Measurements from ENCODE around the gene ANXA4.
A peak's percentile ranks its signal among the peaks of the same experiment; 100 is the strongest.
"Not testable (repeated sequence)": the region's sequence is repeated elsewhere in the genome, so short reads cannot be mapped to it uniquely, and the experiment has no call there.

The ANXA4 gene

GRCh38 chr2:69755862-69756467 is 14.0 kb downstream of the ANXA4 start:
- Mint-ChIP-seq H3K4me3 (peak overlapping the region; percentile 21), H3K36me3 (ENCODE audit: low read depth) (peaks cover 11% of the 10 kb centered on the region), H3K9me3 (no peaks in the 10 kb centered on the region), H3K27me3 (ENCODE audit: low read depth) (no peaks in the 10 kb centered on the region), H3K27ac (peak overlapping the region; percentile 57), H3K4me1 (ENCODE audit: low read depth) (peaks cover 26% of the 10 kb centered on the region)

GRCh38 chr2:69762025-69762424 is 20.1 kb downstream of the ANXA4 start:
- Mint-ChIP-seq H3K4me3 (no peak overlapping the region), H3K36me3 (ENCODE audit: low read depth) (peaks cover 14% of the 10 kb centered on the region), H3K9me3 (no peaks in the 10 kb centered on the region), H3K27ac (no peak overlapping the region), H3K4me1 (ENCODE audit: low read depth) (peaks cover 38% of the 10 kb centered on the region), H3K27me3 (ENCODE audit: low read depth) (no peaks in the 10 kb centered on the region)

- Mint-ChIP-seq H3K9me3 (no peaks in the 10 kb centered on the region), H3K36me3 (ENCODE audit: low read depth) (peaks cover 19% of the 10 kb centered on the region), H3K4me1 (ENCODE audit: low read depth) (peaks cover 45% of the 10 kb centered on the region), H3K27me3 (ENCODE audit: low read depth) (no peaks in the 10 kb centered on the region), H3K4me3 (no peak overlapping the region), H3K27ac (no peak overlapping the region)
Measured at GRCh38 chr2:69762513-69763494, 20.9 kb downstream of the ANXA4 start.

GRCh38 chr2:69763831-69764230 is 21.9 kb downstream of the ANXA4 start:
- H3K4me1 Mint-ChIP-seq (ENCODE audit: low read depth) = peaks cover 52% of the 10 kb centered on the region
- peak overlapping the region; percentile 78 for H3K27ac Mint-ChIP-seq
- not testable (repeated sequence) for H3K9me3 Mint-ChIP-seq; H3K27me3 Mint-ChIP-seq (ENCODE audit: low read depth); H3K4me3 Mint-ChIP-seq
- H3K36me3 Mint-ChIP-seq (ENCODE audit: low read depth) = peaks cover 17% of the 10 kb centered on the region

GRCh38 chr2:69764286-69765095 is 22.6 kb downstream of the ANXA4 start:
- H3K4me3 Mint-ChIP-seq = peak overlapping the region; percentile 59
- peaks cover 20% of the 10 kb centered on the region for H3K36me3 Mint-ChIP-seq (ENCODE audit: low read depth)
- peak overlapping the region; percentile 78 for H3K27ac Mint-ChIP-seq
- peaks cover 55% of the 10 kb centered on the region for H3K4me1 Mint-ChIP-seq (ENCODE audit: low read depth)
- no peaks in the 10 kb centered on the region for H3K27me3 Mint-ChIP-seq (ENCODE audit: low read depth)
- H3K9me3 Mint-ChIP-seq = no peaks in the 10 kb centered on the region

GRCh38 chr2:69765096-69765380 is 23.1 kb downstream of the ANXA4 start:
- H3K36me3 Mint-ChIP-seq (ENCODE audit: low read depth) = peaks cover 20% of the 10 kb centered on the region
- H3K4me1 Mint-ChIP-seq (ENCODE audit: low read depth) = peaks cover 58% of the 10 kb centered on the region
- no peaks in the 10 kb centered on the region for H3K27me3 Mint-ChIP-seq (ENCODE audit: low read depth)
- H3K4me3 Mint-ChIP-seq = peak overlapping the region; percentile 59
- H3K9me3 Mint-ChIP-seq = no peaks in the 10 kb centered on the region
- H3K27ac Mint-ChIP-seq = peak overlapping the region; percentile 78

- Mint-ChIP-seq H3K9me3 (no peaks in the 10 kb centered on the region), H3K27ac (peak overlapping the region; percentile 78), H3K27me3 (ENCODE audit: low read depth) (no peaks in the 10 kb centered on the region), H3K4me1 (ENCODE audit: low read depth) (peaks cover 61% of the 10 kb centered on the region), H3K4me3 (no peak overlapping the region), H3K36me3 (ENCODE audit: low read depth) (peaks cover 20% of the 10 kb centered on the region)
Measured at GRCh38 chr2:69766014-69766413, 24.1 kb downstream of the ANXA4 start.

DNA sequence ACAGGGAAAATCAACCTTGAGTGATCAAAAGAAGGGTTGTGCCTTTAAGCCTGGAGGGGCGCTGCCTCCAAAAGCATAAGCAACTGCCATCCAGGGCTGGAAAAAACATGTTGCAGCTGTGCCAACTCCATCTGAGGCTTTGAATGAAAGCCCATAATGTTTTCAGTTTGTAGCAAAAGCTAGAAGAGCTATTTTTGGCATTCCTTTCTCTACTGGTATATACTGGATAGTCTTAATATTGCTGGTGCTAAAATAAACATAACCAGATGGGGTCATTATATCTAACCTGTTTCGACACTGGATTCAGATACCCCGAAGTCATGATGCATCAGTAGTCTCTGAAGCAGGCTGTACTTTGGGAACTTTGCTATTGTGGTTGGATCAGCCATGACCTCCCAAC is 25.1 kb downstream of the ANXA4 start:
- no peaks in the 10 kb centered on the region for H3K9me3 Mint-ChIP-seq
- peaks cover 20% of the 10 kb centered on the region for H3K36me3 Mint-ChIP-seq (ENCODE audit: low read depth)
- H3K27ac Mint-ChIP-seq = no peak overlapping the region
- H3K4me1 Mint-ChIP-seq (ENCODE audit: low read depth) = peaks cover 68% of the 10 kb centered on the region
- H3K4me3 Mint-ChIP-seq = no peak overlapping the region
- no peaks in the 10 kb centered on the region for H3K27me3 Mint-ChIP-seq (ENCODE audit: low read depth)

GRCh38 chr2:69768235-69768634 is 26.3 kb downstream of the ANXA4 start:
- H3K4me1 Mint-ChIP-seq (ENCODE audit: low read depth) = peaks cover 71% of the 10 kb centered on the region
- no peak overlapping the region for H3K4me3 Mint-ChIP-seq
- H3K27ac Mint-ChIP-seq = no peak overlapping the region
- H3K9me3 Mint-ChIP-seq = no peaks in the 10 kb centered on the region
- no peaks in the 10 kb centered on the region for H3K27me3 Mint-ChIP-seq (ENCODE audit: low read depth)
- H3K36me3 Mint-ChIP-seq (ENCODE audit: low read depth) = peaks cover 12% of the 10 kb centered on the region

DNA sequence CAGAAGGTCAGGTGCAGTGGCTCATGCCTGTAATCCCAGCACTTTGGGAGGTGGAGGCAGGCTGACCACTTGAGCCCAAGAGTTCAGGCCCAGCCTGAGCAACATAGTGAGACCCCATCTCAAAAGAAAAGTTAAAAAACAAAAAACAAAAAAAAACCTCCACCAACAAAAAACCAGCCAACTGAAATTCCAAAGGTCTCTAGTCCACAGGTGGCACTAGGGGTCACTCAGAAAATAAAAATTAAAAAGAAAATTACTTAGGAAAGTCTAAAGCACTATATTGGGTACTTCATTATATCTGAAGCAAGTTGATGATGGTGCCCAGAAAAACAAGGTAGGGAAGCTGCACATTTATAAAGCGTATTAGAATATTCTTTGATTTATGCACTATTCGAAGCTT is 26.9 kb downstream of the ANXA4 start:
- Mint-ChIP-seq H3K36me3 (ENCODE audit: low read depth) (peaks cover 12% of the 10 kb centered on the region), H3K27ac (no peak overlapping the region), H3K27me3 (ENCODE audit: low read depth) (no peaks in the 10 kb centered on the region), H3K4me1 (ENCODE audit: low read depth) (peaks cover 72% of the 10 kb centered on the region), H3K9me3 (no peaks in the 10 kb centered on the region), H3K4me3 (no peak overlapping the region)

DNA sequence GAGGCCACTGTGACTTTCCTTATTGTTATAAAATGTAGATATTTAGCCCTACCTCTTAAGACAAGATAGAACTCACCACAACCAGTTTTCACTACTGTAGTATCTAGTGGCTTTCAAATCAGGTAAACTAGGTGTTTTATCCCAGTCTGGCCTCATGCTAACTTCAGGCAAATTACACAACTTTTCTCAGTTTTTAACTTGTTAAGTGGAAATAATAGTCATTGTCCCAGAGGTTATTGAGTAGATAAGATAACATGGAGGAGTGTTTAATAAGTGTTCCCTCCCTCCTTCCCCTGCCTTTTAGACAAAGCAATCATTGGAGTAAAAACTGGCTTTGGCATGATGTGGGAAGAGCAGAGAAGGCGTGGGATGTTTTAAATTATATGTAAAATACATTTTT is 27.3 kb downstream of the ANXA4 start:
- H3K9me3 Mint-ChIP-seq = no peaks in the 10 kb centered on the region
- H3K27ac Mint-ChIP-seq = peak overlapping the region; percentile 80
- no peak overlapping the region for H3K4me3 Mint-ChIP-seq
- peaks cover 12% of the 10 kb centered on the region for H3K36me3 Mint-ChIP-seq (ENCODE audit: low read depth)
- peaks cover 67% of the 10 kb centered on the region for H3K4me1 Mint-ChIP-seq (ENCODE audit: low read depth)
- H3K27me3 Mint-ChIP-seq (ENCODE audit: low read depth) = no peaks in the 10 kb centered on the region

DNA sequence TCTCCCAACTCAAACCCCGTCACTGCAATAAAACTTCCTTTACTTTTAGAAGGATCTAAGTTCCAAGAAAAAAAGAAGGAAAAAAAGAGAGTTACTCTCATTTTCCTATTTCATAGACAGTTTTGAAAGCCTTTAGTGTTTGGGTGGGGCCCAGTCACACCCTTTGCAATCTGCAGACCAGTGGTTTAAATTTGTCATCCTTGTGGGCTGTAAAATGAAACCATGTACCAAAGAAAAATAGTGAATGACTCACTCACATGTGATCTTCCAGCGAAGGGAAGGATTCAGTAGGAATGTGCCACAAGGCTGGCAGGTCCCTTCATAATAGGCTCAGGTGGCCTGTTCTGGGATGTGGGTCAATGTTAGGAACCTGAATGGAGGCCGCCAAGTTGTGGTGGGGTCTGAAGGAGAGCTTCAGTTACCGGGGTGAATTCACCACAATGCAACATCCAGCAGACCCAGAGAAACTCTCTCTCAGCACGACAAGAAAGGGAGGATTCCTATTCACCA is 28.3 kb downstream of the ANXA4 start:
- H3K9me3 Mint-ChIP-seq = peaks cover 2% of the 10 kb centered on the region
- peak overlapping the region; percentile 56 for H3K4me3 Mint-ChIP-seq
- H3K36me3 Mint-ChIP-seq (ENCODE audit: low read depth) = peaks cover 10% of the 10 kb centered on the region
- H3K27me3 Mint-ChIP-seq (ENCODE audit: low read depth) = no peaks in the 10 kb centered on the region
- H3K4me1 Mint-ChIP-seq (ENCODE audit: low read depth) = peaks cover 67% of the 10 kb centered on the region
- peak overlapping the region; percentile 82 for H3K27ac Mint-ChIP-seq

DNA sequence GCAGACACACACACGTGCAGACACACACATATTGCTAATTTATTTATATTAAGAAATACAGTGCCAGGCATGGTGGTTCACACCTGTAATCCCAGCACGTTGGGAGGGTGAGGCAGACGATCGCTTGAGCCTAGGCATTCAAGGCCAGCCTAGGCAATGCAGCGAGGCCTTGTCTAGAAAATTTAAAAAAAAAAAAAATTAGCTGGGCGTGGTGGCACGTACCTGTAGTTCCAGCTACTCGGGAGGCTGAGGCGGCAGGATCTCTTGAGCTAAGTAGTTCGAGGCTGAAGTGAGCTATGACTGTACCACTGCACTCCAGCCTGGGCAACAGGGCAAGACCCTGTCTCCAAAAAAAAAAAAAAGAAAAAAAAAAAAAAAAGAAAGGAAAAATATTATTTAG is 28.8 kb downstream of the ANXA4 start:
- Mint-ChIP-seq H3K27ac (no peak overlapping the region), H3K27me3 (ENCODE audit: low read depth) (no peaks in the 10 kb centered on the region), H3K4me3 (no peak overlapping the region)

GRCh38 chr2:69771461-69771860 is 29.5 kb downstream of the ANXA4 start:
- Mint-ChIP-seq H3K27me3 (ENCODE audit: low read depth) (no peaks in the 10 kb centered on the region), H3K36me3 (ENCODE audit: low read depth) (peaks cover 14% of the 10 kb centered on the region), H3K4me3 (no peak overlapping the region), H3K4me1 (ENCODE audit: low read depth) (peaks cover 57% of the 10 kb centered on the region), H3K9me3 (peaks cover 10% of the 10 kb centered on the region), H3K27ac (no peak overlapping the region)

More for the DNA sequence above, 28.8 kb downstream of the ANXA4 start:
- Mint-ChIP-seq H3K36me3 (ENCODE audit: low read depth) (peaks cover 10% of the 10 kb centered on the region), H3K9me3 (peaks cover 5% of the 10 kb centered on the region), H3K4me1 (ENCODE audit: low read depth) (peaks cover 65% of the 10 kb centered on the region)
